Measurements from ENCODE around the gene AUP1.

DNA sequence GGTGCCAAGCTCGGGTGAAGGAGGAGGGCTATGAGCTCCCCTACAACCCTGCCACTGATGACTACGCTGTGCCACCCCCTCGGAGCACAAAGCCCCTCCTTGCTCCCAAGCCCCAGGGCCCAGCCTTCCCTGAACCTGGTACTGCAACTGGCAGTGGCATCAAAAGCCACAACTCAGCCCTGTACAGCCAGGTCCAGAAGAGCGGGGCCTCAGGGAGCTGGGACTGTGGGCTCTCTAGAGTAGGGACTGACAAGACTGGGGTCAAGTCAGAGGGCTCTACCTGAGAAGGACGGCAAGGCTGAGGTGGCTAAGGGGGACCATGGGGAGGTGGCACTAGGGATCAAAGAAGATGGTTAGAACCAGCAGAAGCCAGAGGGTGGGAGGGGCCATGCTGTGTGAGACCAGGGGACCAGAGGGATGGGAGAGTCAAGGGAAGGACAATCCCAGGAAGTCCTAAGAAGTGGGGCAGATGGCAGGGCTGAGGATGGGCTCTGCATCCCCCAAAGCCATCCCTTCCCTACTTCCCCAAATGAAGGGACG lies 27.4 kb upstream of the AUP1 start:
- TF ChIP-seq POLR2A (IDR thresholded peaks at IDR 0.05), result no peak
- TF ChIP-seq CTCF (IDR thresholded peaks at IDR 0.05), result no peak
